HG03460 (cell line): ENCODE measurements around the gene LSM3.

Experiments used
- ATAC-seq: cut with Tn5 transposase; IDR thresholded peaks from one replicate; pipeline ENCODE4 v1.9.1; 2021; ENCODE audit not compliant: unreplicated experiment

The LSM3 gene

DNA sequence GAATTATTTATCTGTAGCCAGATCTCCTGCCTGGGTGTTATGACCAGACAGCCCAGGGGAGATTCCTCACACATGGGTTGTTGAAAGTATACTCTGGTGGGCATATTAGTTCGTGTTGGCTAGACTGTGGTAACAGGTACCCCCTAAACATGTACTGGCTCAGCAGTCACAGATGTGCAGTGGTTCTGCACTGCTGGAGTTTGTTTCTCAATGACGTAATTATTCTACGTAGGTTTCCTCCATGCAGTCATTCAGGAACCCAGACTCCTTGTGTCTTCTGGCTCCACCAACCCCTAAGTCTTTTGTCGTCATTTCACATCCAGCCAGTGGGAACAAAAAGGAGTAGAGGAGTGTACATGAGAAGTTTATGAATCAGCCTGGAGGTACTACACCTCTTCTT lies 16.2 kb downstream of the LSM3 start:
- ATAC-seq = no peak

DNA sequence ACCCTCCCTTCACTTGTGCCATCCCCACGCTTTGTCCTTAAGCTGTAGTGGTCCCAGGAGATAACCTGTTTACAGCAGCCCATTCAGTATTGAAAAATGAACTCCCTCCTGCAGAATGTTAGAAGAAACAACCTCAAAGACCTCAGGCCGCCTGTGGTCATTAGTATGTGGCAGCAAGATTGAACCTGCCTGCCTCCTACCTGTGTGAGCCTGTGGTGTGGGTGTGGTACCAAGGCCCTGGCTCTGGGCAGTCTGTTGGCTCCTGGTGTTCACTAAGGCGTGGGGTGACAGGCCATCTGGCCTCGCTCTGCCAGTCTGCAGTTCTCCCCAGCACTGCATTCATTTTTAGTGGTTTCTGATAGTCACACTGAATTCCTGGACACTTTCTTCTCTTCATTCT lies 21.0 kb downstream of the LSM3 start:
- no peak for ATAC-seq

DNA sequence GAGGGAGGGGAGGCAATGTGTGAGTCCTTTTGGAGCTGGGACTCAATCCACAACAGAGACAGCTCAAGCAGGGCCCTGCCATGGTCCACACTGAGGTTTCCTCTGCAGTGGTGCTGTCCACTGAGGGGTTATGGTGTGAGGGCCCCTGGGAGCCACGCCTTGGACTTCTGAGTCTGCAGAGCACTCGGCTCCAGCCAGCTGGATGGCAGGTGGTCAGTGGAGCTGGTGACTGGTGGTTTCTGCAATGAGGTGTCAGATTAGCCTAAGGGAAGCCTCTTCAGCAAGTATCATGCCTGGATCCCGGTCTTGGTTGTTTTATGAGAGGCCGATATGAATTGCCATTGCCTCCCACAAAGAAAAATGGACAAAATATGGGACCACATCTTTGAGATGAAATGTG lies 21.7 kb downstream of the LSM3 start:
- ATAC-seq = no peak

DNA sequence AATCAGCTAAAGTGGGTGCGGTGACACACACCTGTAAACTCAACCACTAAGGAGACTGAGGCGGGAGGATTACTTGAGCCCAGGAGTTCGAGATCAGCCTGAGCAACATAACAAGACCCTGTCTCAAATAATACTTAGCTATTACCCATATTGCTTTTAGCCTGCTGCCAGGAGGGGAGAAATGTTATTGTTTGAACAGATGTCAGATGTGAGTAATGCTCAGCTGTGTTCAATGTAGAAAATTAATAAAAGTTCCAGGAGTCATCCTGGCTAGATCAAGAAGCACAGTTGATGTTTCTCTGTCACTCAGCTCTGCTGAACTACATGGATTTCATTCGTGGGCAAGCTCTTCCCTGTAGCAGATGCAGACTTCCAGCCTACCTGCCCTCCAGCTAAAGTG lies 22.2 kb downstream of the LSM3 start:
- ATAC-seq = no peak

DNA sequence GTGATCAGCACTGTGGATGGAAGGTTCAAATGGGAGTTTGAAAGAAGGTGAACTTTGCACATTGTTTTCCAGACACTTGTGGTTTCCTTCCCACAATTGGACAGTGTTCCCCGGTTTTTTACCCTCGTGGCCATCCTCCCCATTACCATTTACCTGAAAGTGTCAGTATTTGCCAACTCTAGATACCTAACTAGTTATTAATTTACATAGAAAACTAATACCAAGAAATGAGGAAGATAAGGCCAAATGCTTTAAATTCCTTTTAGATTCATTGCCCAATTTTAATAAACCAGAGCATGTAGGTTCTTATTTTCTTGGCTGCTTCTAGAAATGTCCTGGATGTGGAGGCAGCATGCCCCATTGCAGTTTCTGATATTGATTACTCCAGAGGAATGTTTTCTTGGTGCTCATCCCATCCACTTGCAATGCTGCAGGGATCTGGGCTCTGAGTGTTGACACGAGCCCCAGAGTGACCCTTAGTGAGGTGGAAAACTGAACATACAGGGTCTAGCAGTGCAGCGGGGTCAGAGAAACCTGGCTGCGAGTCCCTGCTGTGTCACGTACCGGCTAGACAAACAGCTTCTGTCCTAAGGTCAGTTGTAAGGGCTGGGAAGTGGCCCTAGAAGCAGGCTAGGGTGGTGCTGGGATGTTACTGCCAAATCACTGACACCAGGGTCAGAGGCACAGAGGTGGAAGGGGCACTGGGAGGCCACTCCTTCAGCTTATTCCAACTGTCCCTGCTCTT lies 23.5 kb downstream of the LSM3 start:
- no peak for ATAC-seq

DNA sequence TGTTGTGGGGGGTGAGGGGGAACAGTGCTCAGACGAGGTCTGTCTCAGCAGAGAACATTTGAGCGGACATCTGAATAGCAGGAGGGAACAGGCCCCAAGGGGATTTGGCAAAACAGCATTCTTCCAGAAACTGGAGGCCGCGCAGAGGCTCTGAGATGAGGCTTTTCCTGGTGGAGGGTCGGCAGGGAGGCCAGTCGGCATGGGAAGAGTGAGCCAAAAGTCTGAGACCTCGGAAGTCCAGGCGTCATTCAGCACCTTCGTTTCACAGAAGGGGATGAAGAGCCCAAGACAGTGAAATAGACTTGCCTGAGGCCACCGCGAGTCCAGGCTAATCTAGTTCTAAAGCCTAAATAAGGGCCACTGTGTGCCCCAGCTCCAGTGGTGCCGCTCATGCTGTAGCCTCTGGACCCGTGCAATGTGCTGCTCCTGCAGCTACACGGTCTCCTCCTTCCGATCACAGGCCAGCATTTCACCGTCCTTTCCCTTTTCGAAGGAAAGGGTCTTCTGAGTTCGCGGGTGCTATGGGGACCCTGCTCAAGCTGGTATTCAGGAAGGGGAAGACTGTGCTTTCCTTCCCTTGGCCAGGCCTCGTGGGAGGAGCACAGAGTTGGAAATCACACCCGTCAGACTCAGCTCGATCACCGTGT lies 24.4 kb downstream of the LSM3 start:
- ATAC-seq = no peak

DNA sequence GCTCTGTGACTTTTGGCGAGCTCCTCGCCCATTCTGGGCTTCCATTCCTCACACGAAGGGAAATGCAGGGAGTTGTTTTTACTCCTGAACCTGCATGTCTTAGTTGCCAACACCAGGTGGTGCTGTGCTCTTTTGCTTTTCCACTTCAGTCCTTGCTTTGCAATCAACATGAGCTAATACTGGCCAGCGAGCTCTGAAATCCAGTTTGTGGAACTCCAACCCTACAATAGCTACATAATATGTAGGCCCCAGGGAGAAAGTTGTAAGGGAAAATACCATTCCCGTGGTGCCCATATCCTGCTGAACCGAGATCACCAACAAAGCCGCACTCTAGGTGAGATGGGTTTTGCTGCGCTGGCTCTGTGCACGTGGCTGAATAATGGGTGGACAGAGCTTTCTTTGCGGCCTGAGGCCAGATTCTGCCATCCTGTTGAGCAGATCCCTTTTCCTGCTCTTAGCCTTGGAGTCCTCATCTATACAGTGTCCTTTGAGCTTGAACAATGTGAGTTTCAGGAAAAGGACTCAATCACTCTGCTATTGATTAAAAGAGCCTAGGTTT lies 25.0 kb downstream of the LSM3 start:
- no peak for ATAC-seq

DNA sequence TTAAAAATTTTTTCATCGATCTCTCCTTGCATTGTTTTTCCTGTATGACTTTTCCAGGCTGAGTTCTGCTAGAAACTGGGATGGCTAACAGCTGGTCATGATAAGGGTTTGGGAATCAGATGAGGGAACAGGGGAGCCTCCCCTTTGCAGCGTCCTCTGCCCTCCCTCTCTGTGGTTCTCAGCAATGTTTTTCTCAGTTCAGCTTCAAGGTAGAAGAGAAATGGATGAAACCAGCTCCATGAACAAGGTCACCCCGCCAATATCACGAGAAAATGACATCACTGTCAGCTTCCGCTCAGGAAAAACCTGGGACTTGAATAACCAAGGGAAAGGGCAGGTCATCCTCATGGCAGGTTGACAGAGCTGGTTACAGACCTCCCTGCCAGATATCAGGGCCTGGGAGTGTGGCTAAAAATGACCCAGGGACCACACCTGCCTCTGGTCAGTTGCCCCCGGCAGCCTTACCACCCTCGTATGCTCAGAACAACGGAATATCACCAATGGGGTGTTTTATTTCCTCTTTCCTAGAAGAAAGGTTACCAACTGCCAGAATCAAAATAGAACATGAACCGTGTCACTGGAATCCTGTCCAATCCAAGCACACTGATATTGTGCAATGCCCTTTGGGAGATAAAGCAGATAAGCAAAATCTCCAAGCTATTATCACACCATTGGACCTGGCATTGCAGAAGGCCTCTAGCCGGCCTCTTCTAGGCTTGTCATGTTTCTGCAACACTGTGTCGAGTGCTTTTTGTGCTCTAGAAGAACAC lies 26.1 kb downstream of the LSM3 start:
- no peak for ATAC-seq

DNA sequence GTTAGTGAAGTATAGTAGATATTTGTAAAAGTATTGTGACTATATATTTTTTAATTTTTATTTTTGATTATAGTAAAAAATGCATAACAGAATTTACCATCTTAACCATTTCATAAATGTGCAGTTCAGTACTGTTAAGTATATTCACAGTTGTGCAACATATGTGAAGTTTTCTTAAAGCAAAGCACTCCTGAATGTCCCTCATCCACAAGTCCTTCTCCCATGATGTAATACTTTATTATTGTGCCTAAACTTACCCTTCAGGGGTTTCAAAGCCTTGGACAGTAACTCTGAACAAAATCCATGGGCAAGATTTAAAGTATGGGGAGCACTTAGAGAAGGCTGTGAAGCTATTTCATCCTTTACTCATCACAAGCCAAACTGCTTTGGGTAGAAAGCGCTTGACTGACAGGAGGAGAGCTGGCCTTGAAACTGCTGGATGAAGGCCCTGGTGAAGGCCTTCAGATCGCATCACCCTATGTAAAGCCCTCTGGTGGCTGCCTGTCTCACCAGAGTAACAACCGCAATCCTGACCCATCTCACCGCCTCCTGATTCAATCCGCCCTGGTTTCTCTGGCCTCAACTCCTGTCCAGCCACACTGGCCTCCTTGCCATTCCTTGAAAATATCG lies 28.0 kb downstream of the LSM3 start:
- no peak for ATAC-seq

DNA sequence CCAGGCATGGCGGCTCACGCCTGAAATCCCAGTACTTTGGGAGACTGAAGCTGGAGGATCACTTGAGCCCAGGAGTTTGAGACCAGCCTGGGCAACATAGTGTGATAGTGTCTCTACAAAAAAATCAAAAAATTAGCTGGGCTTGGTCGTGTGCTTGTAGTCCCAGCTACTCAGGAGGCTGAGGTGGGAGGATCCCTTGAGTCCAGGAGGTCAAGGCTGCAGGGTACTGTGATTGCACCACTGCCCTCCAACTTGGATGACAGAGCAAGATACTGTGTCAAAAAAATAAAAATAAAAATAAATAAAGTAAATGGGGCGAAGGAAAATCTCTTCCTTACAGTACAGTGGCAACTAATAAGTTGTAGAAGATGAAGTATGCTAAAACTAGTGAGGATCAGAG lies 29.6 kb downstream of the LSM3 start:
- no peak for ATAC-seq

DNA sequence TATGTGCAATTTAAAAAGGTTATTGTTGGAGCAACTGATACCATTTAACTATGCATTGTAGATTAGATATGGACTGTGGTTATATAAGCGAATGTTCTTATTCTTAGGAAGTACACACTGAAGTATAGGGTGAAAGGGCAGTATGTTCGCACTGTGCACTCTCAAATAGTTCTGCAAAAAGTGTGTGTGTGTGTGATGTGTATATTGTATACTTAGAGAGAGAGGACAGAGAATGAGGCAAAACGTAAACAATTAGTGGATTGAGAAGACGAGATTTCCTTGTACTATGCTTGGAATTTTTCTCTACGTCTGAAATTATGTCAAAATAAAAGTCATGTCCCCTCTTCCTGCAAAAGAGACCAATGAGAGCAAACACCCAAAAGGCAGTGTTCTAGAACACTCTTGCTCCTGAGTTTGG lies 30.4 kb downstream of the LSM3 start:
- no peak for ATAC-seq

DNA sequence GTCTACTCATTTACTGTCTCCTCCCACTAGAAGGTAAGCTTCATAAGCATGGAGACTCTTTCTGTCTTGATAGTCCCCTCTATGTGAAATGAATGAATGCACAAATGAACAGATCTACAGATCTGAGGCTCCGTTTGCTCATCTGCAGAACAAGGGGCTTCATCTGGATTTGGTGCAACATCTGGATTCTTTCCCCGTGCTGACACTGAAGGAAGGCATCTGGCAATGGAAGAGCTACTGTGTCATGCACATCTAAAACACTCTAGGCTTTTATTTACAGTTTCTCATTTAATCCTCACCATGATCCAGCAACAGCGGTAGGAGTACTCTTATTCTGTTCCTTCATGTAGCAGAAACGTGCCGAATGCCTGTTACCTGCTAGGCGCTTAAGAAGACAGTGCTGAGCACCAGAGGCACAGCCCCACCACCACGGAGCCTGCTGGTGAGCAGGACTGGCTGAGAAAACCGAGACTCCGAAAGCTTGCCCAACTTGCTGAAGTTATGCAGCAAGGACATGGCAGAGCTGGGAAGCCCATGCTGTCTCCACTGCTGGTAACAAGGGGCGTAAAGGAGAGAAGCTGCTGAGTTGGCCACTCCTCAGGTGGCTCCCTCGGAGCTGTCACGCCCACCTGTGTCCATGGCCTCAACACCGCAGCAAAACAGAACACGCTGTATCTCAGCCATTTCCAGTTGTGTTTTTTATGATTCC lies 31.1 kb downstream of the LSM3 start:
- no peak for ATAC-seq

DNA sequence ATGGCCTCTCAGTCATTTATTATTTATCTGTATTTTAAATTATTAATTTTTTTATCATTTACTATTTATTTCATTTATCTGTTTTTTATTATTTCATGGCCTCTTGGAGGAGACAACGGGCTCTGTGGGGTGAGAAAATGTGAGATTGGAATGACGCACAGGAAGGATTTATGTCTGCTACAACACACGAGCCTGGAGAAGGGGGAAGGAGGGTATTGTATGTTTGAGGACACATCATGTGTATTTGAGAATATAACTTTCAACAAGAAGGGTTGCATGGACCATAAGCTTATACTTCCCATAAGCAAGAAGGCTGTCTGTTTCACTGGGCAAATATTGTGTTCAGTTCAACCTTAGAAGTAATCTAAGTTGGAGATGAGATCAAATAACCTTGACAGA lies 31.7 kb downstream of the LSM3 start:
- no peak for ATAC-seq

DNA sequence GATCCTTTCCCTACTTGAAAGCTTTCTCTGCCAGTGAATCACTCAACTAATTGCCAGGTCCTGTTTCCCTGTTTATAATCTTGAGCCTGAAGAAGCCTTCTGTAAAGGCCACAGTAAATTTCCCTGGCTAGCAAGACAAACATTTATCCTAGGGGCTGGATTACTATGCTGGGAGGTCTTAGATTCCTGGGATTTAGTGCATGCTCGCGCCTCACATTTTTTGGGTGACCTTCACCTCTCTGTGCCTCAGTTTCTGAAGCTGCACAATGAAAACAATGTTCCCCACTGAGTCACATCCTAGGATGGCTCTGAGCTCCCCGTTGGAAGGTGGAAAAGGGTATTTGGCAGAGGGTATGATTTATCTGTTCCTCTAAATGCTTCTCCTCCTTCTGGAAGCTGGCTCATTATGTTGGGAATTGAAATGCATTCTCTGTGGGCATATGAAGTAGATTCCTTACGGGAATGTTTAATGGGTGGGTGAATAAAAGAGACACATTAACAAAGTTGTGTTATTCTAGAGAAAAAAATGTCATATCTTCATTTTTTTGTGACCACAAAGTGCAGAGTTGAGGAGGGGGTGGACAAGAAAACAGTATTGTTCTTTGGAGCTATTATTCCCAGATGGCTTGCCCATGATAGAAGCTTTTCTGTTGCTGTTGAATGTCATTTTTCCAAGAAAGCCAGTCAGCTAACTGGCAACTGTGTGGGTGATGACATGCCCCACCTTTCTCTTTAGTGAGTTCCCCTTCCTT lies 32.4 kb downstream of the LSM3 start:
- ATAC-seq = no peak

DNA sequence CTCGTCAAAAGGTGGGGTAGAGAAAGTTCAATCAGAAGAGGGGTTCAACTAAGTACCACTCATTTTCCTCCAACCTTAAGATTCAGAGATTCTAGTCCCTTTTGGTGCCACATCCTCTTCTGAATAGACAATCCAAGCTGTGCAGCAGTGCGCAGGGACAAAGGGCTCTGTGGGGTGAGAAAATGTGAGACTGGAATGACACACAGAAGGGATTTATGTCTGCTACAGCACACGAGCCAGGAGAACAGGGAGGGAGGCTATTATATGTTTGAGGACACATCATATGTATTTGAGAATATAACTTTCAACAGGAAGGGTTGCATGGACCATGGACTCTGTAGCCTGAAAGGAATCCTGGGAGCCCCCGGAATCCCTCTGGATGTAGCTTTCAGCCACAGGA lies 33.0 kb downstream of the LSM3 start:
- no peak for ATAC-seq

DNA sequence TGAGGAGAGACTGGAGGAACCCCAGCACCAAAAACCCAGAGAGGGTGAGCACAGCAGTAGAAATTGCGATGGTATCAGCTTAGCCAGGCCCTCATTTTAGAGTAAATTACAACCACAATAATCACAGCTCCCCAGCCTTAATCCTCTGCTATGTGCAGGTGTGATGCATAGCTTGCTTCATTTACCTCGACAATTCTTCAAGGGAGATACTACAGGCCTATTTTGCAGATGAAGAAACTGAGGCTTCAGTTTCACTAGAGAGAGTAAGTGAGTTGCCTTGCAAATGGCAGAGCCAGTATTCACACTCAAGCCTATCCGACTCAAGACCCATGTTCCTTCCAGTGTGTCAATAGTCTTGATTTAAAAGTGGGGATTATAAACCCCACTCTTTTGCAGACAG lies 33.4 kb downstream of the LSM3 start:
- no peak for ATAC-seq

DNA sequence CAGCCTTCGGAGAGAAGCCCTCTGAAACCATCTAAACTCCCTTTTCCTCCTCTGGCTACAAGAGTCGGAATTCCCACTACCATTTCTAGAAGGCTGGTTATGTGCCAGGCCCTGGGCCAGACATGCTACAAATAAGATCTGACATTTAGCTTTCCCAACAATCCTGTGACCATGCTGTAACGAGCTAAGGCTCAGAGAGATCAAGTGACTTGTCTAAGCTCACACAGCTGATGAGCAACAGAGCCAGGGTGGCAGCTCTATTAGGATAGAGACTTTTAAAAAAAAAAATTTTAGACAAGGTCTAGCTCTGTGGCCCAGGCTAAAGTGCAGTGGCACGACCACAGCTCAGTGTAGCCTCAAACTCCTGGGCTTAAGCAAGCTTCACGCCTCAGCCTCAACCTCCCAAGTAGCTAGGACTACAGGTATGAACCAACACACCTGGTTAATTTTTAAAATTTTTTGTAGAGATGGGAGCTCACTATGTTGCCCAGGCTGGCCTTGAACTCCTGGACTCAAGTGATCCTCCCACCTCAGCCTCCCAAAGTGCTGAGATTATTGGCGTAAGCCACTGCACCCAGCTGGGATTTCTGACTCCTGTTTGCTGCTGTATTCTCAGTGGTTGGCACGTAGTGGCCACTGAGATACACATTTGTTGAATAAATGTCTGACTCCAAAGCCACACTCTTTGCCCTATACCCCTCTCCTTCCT lies 34.6 kb downstream of the LSM3 start:
- no peak for ATAC-seq

DNA sequence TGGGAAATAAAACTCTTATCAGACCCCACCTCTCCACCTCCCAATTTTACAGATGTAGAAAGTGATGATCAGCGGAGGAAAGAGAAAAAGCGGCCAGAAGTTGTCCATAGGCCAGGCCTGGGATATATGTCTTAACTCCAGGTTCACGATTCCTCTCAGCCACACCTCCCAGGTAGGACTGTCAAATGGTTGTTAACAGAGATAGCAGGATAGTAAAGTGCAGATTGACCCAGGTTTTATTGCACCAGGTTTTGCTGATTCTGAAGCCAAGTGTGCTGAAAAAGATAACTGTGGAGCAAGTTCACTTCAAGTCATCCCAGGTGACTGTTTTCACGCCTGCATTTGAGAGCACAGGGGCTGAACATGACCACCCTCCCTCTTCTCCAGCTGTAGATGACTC lies 36.1 kb downstream of the LSM3 start:
- no peak for ATAC-seq

DNA sequence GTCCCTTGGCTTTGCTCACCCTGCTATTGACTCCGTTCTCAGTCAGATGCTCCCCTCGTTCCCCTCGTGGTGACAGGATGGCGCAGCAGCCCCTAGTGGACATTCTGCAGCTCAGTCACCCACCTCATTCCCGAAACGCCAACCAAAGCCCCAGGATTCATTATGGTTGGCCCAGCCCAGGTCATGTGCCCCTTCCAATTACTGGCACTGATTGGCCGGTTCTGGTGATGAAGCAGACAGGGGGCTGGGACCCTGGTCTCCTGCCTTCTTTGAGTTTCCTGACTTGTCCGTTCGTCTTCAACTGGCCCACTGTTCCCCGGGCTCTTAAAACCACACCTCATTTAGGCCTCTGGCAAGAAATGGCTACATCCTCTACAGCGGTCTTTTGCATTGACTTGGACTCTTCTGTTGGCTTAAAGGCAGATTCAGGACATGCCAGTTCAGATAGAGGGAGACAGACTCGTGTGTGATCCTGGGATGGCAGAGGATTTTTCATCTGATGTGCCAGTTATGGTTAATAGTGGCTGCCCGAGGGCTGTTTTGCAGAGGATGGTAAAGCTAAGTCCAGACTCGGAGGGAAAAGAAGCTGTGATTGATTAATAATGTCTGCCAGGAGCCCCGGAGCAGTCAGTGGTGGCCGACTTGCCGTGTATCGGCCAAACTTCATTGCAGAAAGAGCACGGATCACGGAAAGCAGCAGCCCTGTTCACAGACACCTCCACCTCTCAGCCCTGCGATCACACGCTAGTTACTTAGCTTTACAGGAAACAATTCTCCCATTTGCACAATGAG lies 37.8 kb downstream of the LSM3 start:
- ATAC-seq = peak; percentile 96
